CD4-positive, alpha-beta T cell treated with Interleukin-4 for 1 hour (primary cell): Measurements from ENCODE around the gene ZNF518B.
"Not testable (repeated sequence)": the region's sequence is repeated elsewhere in the genome, so short reads cannot be mapped to it uniquely, and the experiment has no call there.

Experiments
- DNase-seq, 2 donors: peaks; one replicate each; pipeline ENCODE4 v3.0.0-alpha.2; 2020 to 2022

Gene ZNF518B

GRCh38 chr4:10456595-10457254 is 501 bp downstream of the ZNF518B start:
- DNase-seq: peak; percentile 65

- no peak for DNase-seq
These were observed 999 bp downstream of the ZNF518B start for GRCh38 chr4:10456260-10456594.

GRCh38 chr4:10455133-10455532 is 2.1 kb downstream of the ZNF518B start:
- no peak for DNase-seq

- no peak for DNase-seq
These were observed 2.5 kb downstream of the ZNF518B start for GRCh38 chr4:10454726-10455125.

- no peak for DNase-seq
These were observed 3.1 kb downstream of the ZNF518B start for GRCh38 chr4:10454121-10454520.

- DNase-seq: no peak
These were observed 8.2 kb downstream of the ZNF518B start for GRCh38 chr4:10448991-10449390.

GRCh38 chr4:10442976-10443375 is 14.2 kb downstream of the ZNF518B start:
- no peak for DNase-seq

GRCh38 chr4:10441512-10441911 is 15.7 kb downstream of the ZNF518B start:
- DNase-seq: no peak

GRCh38 chr4:10438924-10439323 is 18.3 kb downstream of the ZNF518B start:
- DNase-seq: no peak

GRCh38 chr4:10437735-10438134 is 19.5 kb downstream of the ZNF518B start:
- no peak for DNase-seq

- not testable (repeated sequence) for DNase-seq
These were observed 29.5 kb downstream of the ZNF518B start for GRCh38 chr4:10427680-10428079.

- no peak for DNase-seq
These were observed 35.7 kb downstream of the ZNF518B start for GRCh38 chr4:10421344-10422055.

- DNase-seq: no peak
These were observed 39.5 kb downstream of the ZNF518B start for GRCh38 chr4:10417740-10418139.

GRCh38 chr4:10416441-10416840 is 40.8 kb downstream of the ZNF518B start:
- DNase-seq: peak in 1 of 2 donors; percentile 25

- no peak for DNase-seq
These were observed 44.0 kb downstream of the ZNF518B start for GRCh38 chr4:10413177-10413576.

- no peak for DNase-seq
These were observed 51.6 kb downstream of the ZNF518B start for GRCh38 chr4:10405672-10406071.

- peak in 1 of 2 donors; percentile 39 for DNase-seq
These were observed 53.4 kb downstream of the ZNF518B start for GRCh38 chr4:10403633-10404445.

- DNase-seq: no peak
These were observed 61.1 kb downstream of the ZNF518B start for GRCh38 chr4:10395971-10396580.
